Thoracic aorta (tissue), 2 donors: ENCODE results near the gene MAML2. TPM values are rescaled to one million over a fixed set of nuclear protein-coding genes. Genes with fewer than 3 reads are reported as not detected.

Experiments used
- ATAC-seq: fragments of 150-250 bp; one replicate; pipeline ENCODE4 v1.8.0; 2017; ENCODE audit warnings: low read depth; ENCODE audit not compliant: insufficient number of reproducible peaks, low FRiP score
- DNase-seq: peaks from one replicate; pipeline ENCODE4 v3.0.0-alpha.2; 2020; ENCODE audit warnings: low spot score
- H3K27ac ChIP-seq, 2 donors: fragments of 200-600 bp; sonication (generic); 1 replicate in 1 of 2; 2 replicates in 1 of 2; pipeline ENCODE4 v1.5.1; 2016; ENCODE audit warnings: mild to moderate bottlenecking in 2 of 2, moderate library complexity in 2 of 2
- H3K27me3 ChIP-seq: fragments of 200-600 bp; sonication (generic); replicated peaks from 2 replicates; pipeline ENCODE4 v1.6.0; 2016; ENCODE audit warnings: mild to moderate bottlenecking; ENCODE audit not compliant: insufficient read depth
- H3K36me3 ChIP-seq: fragments of 200-600 bp; sonication (generic); one replicate; pipeline ENCODE4 v1.5.1; 2016
- H3K4me1 ChIP-seq, 2 donors: fragments of 200-600 bp; sonication (generic); 1 replicate in 1 of 2; 2 replicates in 1 of 2; pipeline versions ENCODE4 v1.5.1 to v1.6.0; 2016; ENCODE audit warnings: low read depth in 2 of 2, mild to moderate bottlenecking in 1 of 2; ENCODE audit not compliant: control insufficient read depth in 1 of 2
- H3K4me3 ChIP-seq: fragments of 200-600 bp; sonication (generic); 2 replicates; pipeline ENCODE4 v1.5.1; 2016; ENCODE audit warnings: mild to moderate bottlenecking
- H3K9me3 ChIP-seq: fragments of 200-600 bp; sonication (generic); 2 replicates; pipeline ENCODE4 v1.5.1; 2016
- CTCF ChIP-seq: fragments of 200-600 bp; sonication (generic); IDR thresholded peaks from one replicate; pipeline ENCODE4 v1.5.1; 2019; ENCODE audit warnings: antibody characterized with exemption
- total RNA-seq, 2 donors: library from RNA; depleted of rRNA; stranded (reverse); fragments of >200 nt; gene quantifications; one replicate each; pipeline versions ENCODE4 v1.1.0 to v1.2.3, GENCODE V29; 2016

Gene MAML2
- total RNA-seq, 2 donors from 2014 or later, result 23.4 to 29.6 TPM

GRCh38 chr11:96113193-96113681 is 229.8 kb downstream of the MAML2 start:
- Histone ChIP-seq H3K27ac (peak overlapping the region; percentile 72 to 80), H3K4me3 (peak overlapping the region; percentile 48), H3K4me1 (peaks cover 2 to 30% of the 10 kb centered on the region in 2 donors), H3K27me3 (no peaks in the 10 kb centered on the region), H3K9me3 (no peaks in the 10 kb centered on the region), H3K36me3 (no peaks in the 10 kb centered on the region)
- DNase-seq (no peak), ATAC-seq (peak; percentile 10)
- no peak for TF ChIP-seq CTCF

GRCh38 chr11:96112192-96113128 is 230.5 kb downstream of the MAML2 start:
- Histone ChIP-seq H3K4me3 (peak overlapping the region; percentile 48), H3K4me1 (peaks cover 2 to 30% of the 10 kb centered on the region in 2 donors), H3K36me3 (no peaks in the 10 kb centered on the region), H3K27me3 (no peaks in the 10 kb centered on the region), H3K27ac (peak overlapping the region; percentile 72 to 80), H3K9me3 (no peaks in the 10 kb centered on the region)
- no peak for TF ChIP-seq CTCF
- DNase-seq (no peak), ATAC-seq (no peak)

DNA sequence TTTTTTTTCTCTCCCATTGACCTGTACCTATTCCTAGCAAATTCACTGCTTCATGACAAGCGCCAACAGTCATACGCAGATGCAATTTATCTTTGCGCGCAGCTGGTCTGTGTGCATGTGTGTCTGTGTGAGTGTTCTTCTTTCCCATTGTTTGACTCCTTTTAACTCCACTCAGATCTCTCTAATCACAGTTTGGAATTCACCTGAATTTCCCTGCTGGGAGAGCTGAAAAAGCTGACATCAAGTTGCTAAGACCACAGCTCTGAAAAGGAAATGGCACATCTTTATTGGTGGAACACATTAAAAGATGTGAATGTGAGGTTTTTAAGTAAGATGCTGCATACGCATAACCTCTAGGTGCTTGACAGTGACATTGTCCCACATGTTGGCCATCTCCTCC is 231.7 kb downstream of the MAML2 start:
- Histone ChIP-seq H3K4me3 (no peak overlapping the region), H3K27ac (peak overlapping the region in 1 of 2 donors; percentile 72), H3K27me3 (no peaks in the 10 kb centered on the region), H3K4me1 (peaks cover 2 to 30% of the 10 kb centered on the region in 2 donors), H3K36me3 (no peaks in the 10 kb centered on the region), H3K9me3 (no peaks in the 10 kb centered on the region)
- ATAC-seq, result no peak
- TF ChIP-seq CTCF, result no peak
- DNase-seq, result no peak

DNA sequence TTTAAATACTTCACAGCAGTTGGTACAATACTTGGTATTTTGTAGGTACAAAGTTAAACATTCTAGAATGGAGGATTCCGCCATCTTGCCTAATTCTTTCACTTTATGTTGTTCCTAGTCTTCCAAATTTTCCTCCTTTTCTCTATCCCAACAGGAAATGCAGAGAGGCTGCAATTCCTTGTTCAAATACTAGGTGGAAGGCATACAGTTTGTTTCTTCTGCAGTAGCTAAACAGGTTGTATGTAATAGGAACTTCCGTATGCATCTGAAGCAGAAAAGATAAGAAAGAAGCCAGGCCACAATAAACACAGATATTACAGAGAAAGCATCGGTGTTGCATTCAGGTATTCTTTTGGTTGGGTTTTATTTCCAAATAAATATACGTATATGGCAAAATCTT is 232.7 kb downstream of the MAML2 start:
- Histone ChIP-seq H3K4me3 (no peak overlapping the region), H3K27ac (no peak overlapping the region), H3K27me3 (no peaks in the 10 kb centered on the region), H3K4me1 (peaks cover 2 to 37% of the 10 kb centered on the region in 2 donors), H3K9me3 (no peaks in the 10 kb centered on the region), H3K36me3 (no peaks in the 10 kb centered on the region)
- DNase-seq (no peak), ATAC-seq (no peak)
- TF ChIP-seq CTCF, result no peak

- Histone ChIP-seq H3K27ac (no peak overlapping the region), H3K4me1 (peaks cover 2 to 41% of the 10 kb centered on the region in 2 donors), H3K27me3 (no peaks in the 10 kb centered on the region), H3K36me3 (no peaks in the 10 kb centered on the region), H3K4me3 (no peak overlapping the region), H3K9me3 (no peaks in the 10 kb centered on the region)
- no peak for DNase-seq
- no peak for TF ChIP-seq CTCF
- ATAC-seq, result no peak
These were observed 233.5 kb downstream of the MAML2 start for GRCh38 chr11:96109331-96110030.
